ENCODE data around the gene TMEM270.

DNA sequence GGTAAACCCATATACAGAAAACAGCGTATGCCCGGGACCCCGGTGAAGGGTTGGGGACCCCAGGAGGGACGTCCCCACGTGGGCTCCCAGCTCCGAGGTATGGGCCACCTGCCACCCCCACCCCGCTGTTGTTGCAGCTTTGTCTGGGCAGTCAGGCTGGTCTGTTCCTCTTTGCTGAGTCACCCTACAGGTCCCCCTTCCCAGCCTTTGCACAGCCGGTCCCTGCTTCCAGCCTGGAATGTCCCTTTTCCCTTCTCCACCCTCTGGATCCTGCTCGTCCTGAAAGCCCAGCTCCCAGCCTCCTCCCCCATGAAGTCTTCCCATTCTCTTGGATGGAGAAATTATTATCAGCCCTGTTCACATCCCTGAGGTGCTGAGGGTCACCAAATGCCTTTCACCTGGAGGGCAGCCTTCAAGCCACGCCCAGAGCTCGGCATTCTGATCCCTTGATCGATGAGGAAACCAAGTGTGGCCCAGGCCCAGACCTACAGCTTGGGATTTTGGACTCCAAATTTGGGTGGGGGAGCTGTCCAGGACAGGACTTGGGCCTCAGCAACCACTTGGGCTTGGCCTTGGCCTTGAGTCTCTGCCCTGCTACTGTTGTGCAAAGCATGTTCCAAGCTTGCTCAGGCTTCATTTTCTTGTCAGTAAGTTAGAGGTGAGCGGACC lies 27.6 kb upstream of the TMEM270 start:
- TF ChIP-seq EZH2 (IDR thresholded peaks at IDR 0.05): no peak
- TF ChIP-seq, protein P1, sequence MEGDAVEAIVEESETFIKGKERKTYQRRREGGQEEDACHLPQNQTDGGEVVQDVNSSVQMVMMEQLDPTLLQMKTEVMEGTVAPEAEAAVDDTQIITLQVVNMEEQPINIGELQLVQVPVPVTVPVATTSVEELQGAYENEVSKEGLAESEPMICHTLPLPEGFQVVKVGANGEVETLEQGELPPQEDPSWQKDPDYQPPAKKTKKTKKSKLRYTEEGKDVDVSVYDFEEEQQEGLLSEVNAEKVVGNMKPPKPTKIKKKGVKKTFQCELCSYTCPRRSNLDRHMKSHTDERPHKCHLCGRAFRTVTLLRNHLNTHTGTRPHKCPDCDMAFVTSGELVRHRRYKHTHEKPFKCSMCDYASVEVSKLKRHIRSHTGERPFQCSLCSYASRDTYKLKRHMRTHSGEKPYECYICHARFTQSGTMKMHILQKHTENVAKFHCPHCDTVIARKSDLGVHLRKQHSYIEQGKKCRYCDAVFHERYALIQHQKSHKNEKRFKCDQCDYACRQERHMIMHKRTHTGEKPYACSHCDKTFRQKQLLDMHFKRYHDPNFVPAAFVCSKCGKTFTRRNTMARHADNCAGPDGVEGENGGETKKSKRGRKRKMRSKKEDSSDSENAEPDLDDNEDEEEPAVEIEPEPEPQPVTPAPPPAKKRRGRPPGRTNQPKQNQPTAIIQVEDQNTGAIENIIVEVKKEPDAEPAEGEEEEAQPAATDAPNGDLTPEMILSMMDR (IDR thresholded peaks at IDR 0.05): no peak

Measured in neural progenitor cell (in vitro differentiated cells).